HG02571 (cell line): ENCODE measurements around the gene STH.

Experiments used
- ATAC-seq: cut with Tn5 transposase; IDR thresholded peaks from one replicate; pipeline ENCODE4 v1.9.1; 2021; ENCODE audit warnings: mild to moderate bottlenecking, moderate library complexity; ENCODE audit not compliant: unreplicated experiment

STH gene

GRCh38 chr17:45983614-45984310, 15.3 kb upstream of the STH start:
- no peak for ATAC-seq

GRCh38 chr17:45984368-45984767, 14.7 kb upstream of the STH start:
- ATAC-seq: no peak

- no peak for ATAC-seq
Observed at GRCh38 chr17:45985447-45985846, 13.6 kb upstream of the STH start.

- no peak for ATAC-seq
Observed at GRCh38 chr17:45986056-45986455, 13.0 kb upstream of the STH start.

GRCh38 chr17:45987706-45988105, 11.3 kb upstream of the STH start:
- ATAC-seq: no peak

- ATAC-seq: no peak
Observed at GRCh38 chr17:45989759-45990158, 9.3 kb upstream of the STH start.

GRCh38 chr17:45990886-45991285, 8.2 kb upstream of the STH start:
- ATAC-seq: no peak

GRCh38 chr17:45991341-45991740, 7.7 kb upstream of the STH start:
- no peak for ATAC-seq

GRCh38 chr17:45992175-45992574, 6.9 kb upstream of the STH start:
- ATAC-seq: no peak

GRCh38 chr17:45992904-45993303, 6.1 kb upstream of the STH start:
- no peak for ATAC-seq

- no peak for ATAC-seq
Observed at GRCh38 chr17:45993962-45994627, 5.0 kb upstream of the STH start.

- no peak for ATAC-seq
Observed at GRCh38 chr17:45994987-45995386, 4.1 kb upstream of the STH start.

GRCh38 chr17:45995627-45996270, 3.3 kb upstream of the STH start:
- no peak for ATAC-seq

- no peak for ATAC-seq
Observed at GRCh38 chr17:45996282-45996937, 2.6 kb upstream of the STH start.

- no peak for ATAC-seq
Observed at GRCh38 chr17:45997166-45997565, 1.9 kb upstream of the STH start.

GRCh38 chr17:45997624-45998023, 1.4 kb upstream of the STH start:
- no peak for ATAC-seq

GRCh38 chr17:45999900-46000290, 845 bp downstream of the STH start:
- ATAC-seq: no peak

GRCh38 chr17:46000292-46000691, 1.2 kb downstream of the STH start:
- no peak for ATAC-seq

GRCh38 chr17:46000757-46001156, 1.7 kb downstream of the STH start:
- no peak for ATAC-seq

GRCh38 chr17:46001390-46002310, 2.6 kb downstream of the STH start:
- ATAC-seq: no peak
